K562 (cell line): Measurements from ENCODE around the gene METTL25B. TPM values are rescaled to one million over a fixed set of nuclear protein-coding genes. Genes with fewer than 3 reads are reported as not detected.

Source experiments
- AFF1 ChIP-seq, 2 experiments: fragments of 450-650 bp; IDR thresholded peaks; 2 replicates each; pipeline ENCODE4 v1.6.1; 2018; ENCODE audit warnings: mild to moderate bottlenecking in 2 of 2, low read depth in 1 of 2; ENCODE audit not compliant: partially characterized antibody in 2 of 2
- CXXC5 ChIP-seq: fragments of 250-450 bp; sonication (Bioruptor Pico); IDR thresholded peaks from 2 replicates; pipeline ENCODE4 v1.8.0; 2022; ENCODE audit warnings: inconsistent platforms, mild to moderate bottlenecking, moderate library complexity
- E2F3 ChIP-seq: fragments of 250-450 bp; sonication (Bioruptor Pico); IDR thresholded peaks from 2 replicates; pipeline ENCODE4 v1.4.0; 2020; ENCODE audit warnings: mild to moderate bottlenecking
- EP300 ChIP-seq: IDR thresholded peaks from 2 replicates; pipeline ENCODE4 v1.6.1; 2012; ENCODE audit warnings: low read length, improper control_type of control experiment
- GABPA ChIP-seq: fragments of 200-800 bp; sonication (Bioruptor generic); conservative IDR thresholded peaks from 2 replicates; pipeline ENCODE4 v1.6.1; 2016; ENCODE audit warnings: low read depth, missing genetic modification characterization, missing compliant biosample characterization
- HIVEP1 ChIP-seq: fragments of 250-450 bp; sonication (Bioruptor Pico); IDR thresholded peaks from 2 replicates; pipeline ENCODE4 v1.4.0; 2020; ENCODE audit warnings: mild to moderate bottlenecking
- HMGN3 ChIP-seq: IDR thresholded peaks from 2 replicates; pipeline ENCODE4 v1.6.1; 2011; ENCODE audit warnings: borderline replicate concordance, low read depth, mild to moderate bottlenecking, mixed read lengths, low read length; ENCODE audit not compliant: insufficient read length; ENCODE audit errors: extremely low read depth
- KLF6 ChIP-seq: fragments of 250-450 bp; sonication (Bioruptor Pico); IDR thresholded peaks from 2 replicates; pipeline ENCODE4 v1.4.0; 2020; ENCODE audit warnings: mild to moderate bottlenecking, moderate library complexity, borderline replicate concordance
- MBD1 ChIP-seq: fragments of 250-450 bp; sonication (Bioruptor Pico); IDR thresholded peaks from 2 replicates; pipeline ENCODE4 v1.8.0; 2022; ENCODE audit warnings: inconsistent platforms
- NFRKB ChIP-seq: fragments of 450-650 bp; IDR thresholded peaks from 2 replicates; pipeline ENCODE4 v1.6.1; 2016; ENCODE audit warnings: low read depth
- PHB ChIP-seq: fragments of 250-450 bp; sonication (Bioruptor Pico); IDR thresholded peaks from 2 replicates; pipeline ENCODE4 v1.5.0; 2021
- RCOR1 ChIP-seq, 2 experiments: IDR thresholded peaks; 2 replicates each; pipeline ENCODE4 v1.6.1; 2012; ENCODE audit warnings: low read depth in 2 of 2, low read length in 2 of 2, borderline replicate concordance in 1 of 2, improper control_type of control experiment in 1 of 2
- TBP ChIP-seq: optimal IDR thresholded peaks from 2 replicates; pipeline ENCODE3; 2011; ENCODE audit warnings: low read depth, low read length, improper control_type of control experiment
- ZBED1 ChIP-seq: IDR thresholded peaks from 2 replicates; pipeline ENCODE4 v1.6.1; 2014
- ZBTB43 ChIP-seq: sonication (generic); formaldehyde crosslinking; IDR thresholded peaks from 2 replicates; pipeline ENCODE4 v1.8.0; 2023; ENCODE audit warnings: mild to moderate bottlenecking, missing genetic modification reagents
- ZFX ChIP-seq: sonication (generic); formaldehyde crosslinking; IDR thresholded peaks from 2 replicates; pipeline ENCODE4 v1.8.0; 2022; ENCODE audit warnings: mild to moderate bottlenecking, missing genetic modification reagents, moderate library complexity
- ZNF134 ChIP-seq: fragments of 250-450 bp; sonication (Bioruptor Pico); conservative IDR thresholded peaks from 2 replicates; pipeline ENCODE4 v1.4.0; 2020
- ZNF354B ChIP-seq: fragments of 250-450 bp; sonication (Bioruptor Pico); IDR thresholded peaks from 2 replicates; pipeline ENCODE4 v1.4.0; 2020
- ZNF511 ChIP-seq: sonication (generic); formaldehyde crosslinking; IDR thresholded peaks from 2 replicates; pipeline ENCODE4 v1.8.0; 2022; ENCODE audit warnings: mild to moderate bottlenecking, missing genetic modification reagents
- polyA plus RNA-seq, 8 experiments: library from polyadenylated mRNA; depleted of rRNA in 4 of 8; stranded (reverse) in 5 of 8; unstranded in 3 of 8; fragments of >200 nt; fragmentation: Nextera tagmentation in 2 of 8; fragmentation: Illumina TruSeq in 1 of 8; extraction: Ambion mirVana in 2 of 8; extraction: Trizol in 1 of 8; gene quantifications; 2 replicates each; pipeline versions ENCODE4 v1.2.1 to v1.2.3, GENCODE V29; 2011 to 2014; ENCODE audit warnings: inconsistent platforms in 1 of 8, missing spikeins in 1 of 8
- total RNA-seq, 7 experiments: library from RNA; depleted of rRNA in 6 of 7; stranded (reverse); fragments of >200 nt in 6 of 7; fragmentation: Illumina TruSeq in 2 of 7; extraction: Trizol in 2 of 7; gene quantifications; 2 replicates each; pipeline versions ENCODE4 v1.2.1 to v1.2.3, GENCODE V29; 2011 to 2021; ENCODE audit warnings: low replicate concordance in 1 of 7

Gene METTL25B
- total and polyA plus RNA-seq, 9 of the 15 experiments (the other 6 are each of a cell fraction or from before 2014, with no cell fraction given): 7.7 to 48.3 (median 33.1) TPM

GRCh38 chr1:156746728-156747631, 18.7 kb downstream of the METTL25B start (continued):
- TF ChIP-seq AFF1 (IDR thresholded peaks at IDR 0.05; ENCODE audit: low read depth in 1 of 2, partially characterized antibody in 2 of 2): peak; percentile 38 to 77
- no peak for TF ChIP-seq PHB (CRISPR knock-in tag)
- no peak for TF ChIP-seq ZNF354B
- TF ChIP-seq ZNF134 (CRISPR knock-in tag): no peak
- peak; percentile 69; the same call in 1 of the 2 replicates for TF ChIP-seq NFRKB
- TF ChIP-seq HIVEP1 (CRISPR knock-in tag): no peak
- no peak for TF ChIP-seq RCOR1 (IDR thresholded peaks at IDR 0.05; ENCODE audit: borderline replicate concordance in 1 of 2, low read depth in 2 of 2, low read length in 2 of 2)
- TF ChIP-seq CXXC5 (CRISPR knock-in tag): peak; percentile 10; the same call in 1 of the 2 replicates
- no peak for TF ChIP-seq TBP
- TF ChIP-seq EP300: 0 out of 2 replicates have a peak, but pooled peaks have one; percentile 6
- no peak for TF ChIP-seq ZBTB43 (CRISPR knock-in tag)
- no peak for TF ChIP-seq ZBED1
- TF ChIP-seq E2F3: peak; percentile 70; the same call in 1 of the 2 replicates
- no peak for TF ChIP-seq MBD1 (CRISPR knock-in tag)
- TF ChIP-seq GABPA (tag): 0 out of 2 replicates have a peak, but pooled peaks have one; percentile 45
- no peak for TF ChIP-seq ZNF511 (CRISPR knock-in tag)
- TF ChIP-seq HMGN3: peak; percentile 20
- peak; percentile 44; the same call in 1 of the 2 replicates for TF ChIP-seq ZFX (CRISPR knock-in tag)
- no peak for TF ChIP-seq KLF6 (CRISPR knock-in tag)
